ENCODE measurements around the gene FAM236C.
"Not testable (repeated sequence)": the region's sequence is repeated elsewhere in the genome, so short reads cannot be mapped to it uniquely, and the experiment has no call there.

Gene FAM236C

DNA sequence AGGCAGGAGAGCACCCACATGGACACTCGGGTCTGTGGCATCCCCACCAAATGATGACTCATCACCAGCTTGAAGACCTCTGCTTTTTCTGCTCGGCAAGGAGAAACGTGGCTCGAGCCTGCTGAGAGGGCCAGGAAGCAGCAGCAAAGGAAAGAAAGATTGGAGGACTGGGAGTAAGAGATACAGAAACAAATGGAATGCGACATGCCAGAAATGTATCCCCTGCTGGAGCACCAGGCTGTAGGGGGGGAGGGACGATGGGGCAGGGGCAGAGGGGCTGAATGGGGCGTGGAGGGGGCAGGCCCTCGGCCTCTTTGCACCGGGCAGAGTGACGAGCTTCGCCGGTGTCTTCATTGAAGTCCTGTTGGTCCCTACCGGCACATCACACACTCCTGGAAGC, at the start of gene FAM236C:
TSS of gene FAM236C (plus strand) at position 301 of the 400 bp plus-strand sequence. CDS start 100 bp downstream, outside the sequence.
- H3K9me3 ChIP-seq (ENCODE audit: control insufficient read depth, low read depth, low read length); H3K4me3 ChIP-seq (ENCODE audit: low read length); H3K9ac ChIP-seq (ENCODE audit: low read length); H3K36me3 ChIP-seq (ENCODE audit: control insufficient read depth, low read depth, low read length); H3K27ac ChIP-seq (ENCODE audit: low read length); H3K4me1 ChIP-seq (ENCODE audit: control insufficient read depth, low read depth, low read length); H3K27me3 ChIP-seq (ENCODE audit: control insufficient read depth, insufficient read depth, low read length): not testable (repeated sequence)

GRCh38 chrX:72882898-72883297, 29.5 kb upstream of the FAM236C start:
- not testable (repeated sequence) for H3K4me1 ChIP-seq (ENCODE audit: control insufficient read depth, low read depth, low read length); H3K36me3 ChIP-seq (ENCODE audit: control insufficient read depth, low read depth, low read length); H3K27ac ChIP-seq (ENCODE audit: low read length); H3K27me3 ChIP-seq (ENCODE audit: control insufficient read depth, insufficient read depth, low read length); H3K9ac ChIP-seq (ENCODE audit: low read length); H3K9me3 ChIP-seq (ENCODE audit: control insufficient read depth, low read depth, low read length); H3K4me3 ChIP-seq (ENCODE audit: low read length)

- not testable (repeated sequence) for H3K27ac ChIP-seq (ENCODE audit: low read length); H3K4me3 ChIP-seq (ENCODE audit: low read length); H3K27me3 ChIP-seq (ENCODE audit: control insufficient read depth, insufficient read depth, low read length); H3K9me3 ChIP-seq (ENCODE audit: control insufficient read depth, low read depth, low read length); H3K9ac ChIP-seq (ENCODE audit: low read length); H3K4me1 ChIP-seq (ENCODE audit: control insufficient read depth, low read depth, low read length); H3K36me3 ChIP-seq (ENCODE audit: control insufficient read depth, low read depth, low read length)
Observed at GRCh38 chrX:72889740-72890139, 22.7 kb upstream of the FAM236C start.

- not testable (repeated sequence) for H3K27ac ChIP-seq (ENCODE audit: low read length)
Observed at GRCh38 chrX:72916096-72916495, 3.7 kb downstream of the FAM236C start.

DNA sequence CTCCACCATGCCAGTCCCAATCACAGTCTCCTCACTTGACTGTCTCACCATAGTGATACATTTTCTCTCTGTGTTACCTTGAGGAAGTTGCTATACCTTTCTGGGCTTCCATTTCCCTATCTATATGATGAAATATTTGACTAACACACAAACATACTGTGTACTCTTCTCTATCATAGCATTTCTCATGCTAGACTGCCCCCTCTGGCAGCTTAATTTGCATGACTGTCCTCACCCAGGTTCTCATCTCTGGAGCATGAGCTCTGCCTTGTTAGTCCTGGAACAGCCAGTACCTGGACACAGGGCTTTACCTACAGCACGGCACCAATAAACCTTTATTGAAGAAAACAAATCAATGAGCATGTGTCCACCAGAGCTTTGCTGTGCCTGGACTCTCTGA, 19.9 kb downstream of the FAM236C start:
- H3K4me3 ChIP-seq (ENCODE audit: low read length); H3K27me3 ChIP-seq (ENCODE audit: control insufficient read depth, insufficient read depth, low read length); H3K36me3 ChIP-seq (ENCODE audit: control insufficient read depth, low read depth, low read length); H3K4me1 ChIP-seq (ENCODE audit: control insufficient read depth, low read depth, low read length); H3K9me3 ChIP-seq (ENCODE audit: control insufficient read depth, low read depth, low read length); H3K27ac ChIP-seq (ENCODE audit: low read length); H3K9ac ChIP-seq (ENCODE audit: low read length): not testable (repeated sequence)

More at GRCh38 chrX:72916096-72916495, 3.7 kb downstream of the FAM236C start:
- H3K9me3 ChIP-seq (ENCODE audit: control insufficient read depth, low read depth, low read length); H3K36me3 ChIP-seq (ENCODE audit: control insufficient read depth, low read depth, low read length); H3K4me1 ChIP-seq (ENCODE audit: control insufficient read depth, low read depth, low read length); H3K9ac ChIP-seq (ENCODE audit: low read length); H3K4me3 ChIP-seq (ENCODE audit: low read length); H3K27me3 ChIP-seq (ENCODE audit: control insufficient read depth, insufficient read depth, low read length): not testable (repeated sequence)

- not testable (repeated sequence) for H3K4me3 ChIP-seq (ENCODE audit: low read length); H3K27me3 ChIP-seq (ENCODE audit: control insufficient read depth, insufficient read depth, low read length); H3K9me3 ChIP-seq (ENCODE audit: control insufficient read depth, low read depth, low read length); H3K4me1 ChIP-seq (ENCODE audit: control insufficient read depth, low read depth, low read length); H3K27ac ChIP-seq (ENCODE audit: low read length); H3K36me3 ChIP-seq (ENCODE audit: control insufficient read depth, low read depth, low read length); H3K9ac ChIP-seq (ENCODE audit: low read length)
Observed at GRCh38 chrX:72936455-72936854, 24.0 kb downstream of the FAM236C start.

- H3K27ac ChIP-seq (ENCODE audit: low read length); H3K4me3 ChIP-seq (ENCODE audit: low read length); H3K4me1 ChIP-seq (ENCODE audit: control insufficient read depth, low read depth, low read length); H3K36me3 ChIP-seq (ENCODE audit: control insufficient read depth, low read depth, low read length); H3K9ac ChIP-seq (ENCODE audit: low read length); H3K9me3 ChIP-seq (ENCODE audit: control insufficient read depth, low read depth, low read length); H3K27me3 ChIP-seq (ENCODE audit: control insufficient read depth, insufficient read depth, low read length): not testable (repeated sequence)
Observed at GRCh38 chrX:72936882-72937455, 24.6 kb downstream of the FAM236C start.

- not testable (repeated sequence) for H3K27me3 ChIP-seq (ENCODE audit: control insufficient read depth, insufficient read depth, low read length); H3K9ac ChIP-seq (ENCODE audit: low read length); H3K9me3 ChIP-seq (ENCODE audit: control insufficient read depth, low read depth, low read length); H3K27ac ChIP-seq (ENCODE audit: low read length); H3K36me3 ChIP-seq (ENCODE audit: control insufficient read depth, low read depth, low read length); H3K4me1 ChIP-seq (ENCODE audit: control insufficient read depth, low read depth, low read length); H3K4me3 ChIP-seq (ENCODE audit: low read length)
Observed at GRCh38 chrX:72937906-72938305, 25.5 kb downstream of the FAM236C start, which contains the start of gene FAM236A. Gene FAM236A (plus strand): TSS chrX:72938206. CDS start chrX:72938263, 57 bp downstream.

DNA sequence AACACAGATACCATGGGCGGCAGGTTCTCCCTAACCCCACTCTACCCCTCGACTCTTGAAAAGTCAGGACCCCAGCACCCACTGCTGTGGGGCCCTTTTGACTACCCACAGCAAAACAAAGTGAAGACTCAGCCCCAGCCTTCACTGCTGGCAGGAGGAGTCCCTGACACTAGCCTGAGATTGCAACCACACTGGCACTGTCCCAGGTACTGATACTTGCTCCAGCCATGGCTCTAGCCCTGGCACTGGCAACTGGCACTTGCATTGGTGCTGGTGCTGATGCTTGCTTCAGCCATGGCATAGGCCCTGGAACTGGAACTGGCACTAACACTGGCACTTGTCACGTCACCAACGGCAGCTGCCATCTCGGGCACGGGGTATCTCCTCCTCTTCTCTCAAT, 29.9 kb downstream of the FAM236C start:
- not testable (repeated sequence) for H3K36me3 ChIP-seq (ENCODE audit: control insufficient read depth, low read depth, low read length); H3K27me3 ChIP-seq (ENCODE audit: control insufficient read depth, insufficient read depth, low read length); H3K4me1 ChIP-seq (ENCODE audit: control insufficient read depth, low read depth, low read length); H3K27ac ChIP-seq (ENCODE audit: low read length); H3K9ac ChIP-seq (ENCODE audit: low read length); H3K9me3 ChIP-seq (ENCODE audit: control insufficient read depth, low read depth, low read length); H3K4me3 ChIP-seq (ENCODE audit: low read length)

DNA sequence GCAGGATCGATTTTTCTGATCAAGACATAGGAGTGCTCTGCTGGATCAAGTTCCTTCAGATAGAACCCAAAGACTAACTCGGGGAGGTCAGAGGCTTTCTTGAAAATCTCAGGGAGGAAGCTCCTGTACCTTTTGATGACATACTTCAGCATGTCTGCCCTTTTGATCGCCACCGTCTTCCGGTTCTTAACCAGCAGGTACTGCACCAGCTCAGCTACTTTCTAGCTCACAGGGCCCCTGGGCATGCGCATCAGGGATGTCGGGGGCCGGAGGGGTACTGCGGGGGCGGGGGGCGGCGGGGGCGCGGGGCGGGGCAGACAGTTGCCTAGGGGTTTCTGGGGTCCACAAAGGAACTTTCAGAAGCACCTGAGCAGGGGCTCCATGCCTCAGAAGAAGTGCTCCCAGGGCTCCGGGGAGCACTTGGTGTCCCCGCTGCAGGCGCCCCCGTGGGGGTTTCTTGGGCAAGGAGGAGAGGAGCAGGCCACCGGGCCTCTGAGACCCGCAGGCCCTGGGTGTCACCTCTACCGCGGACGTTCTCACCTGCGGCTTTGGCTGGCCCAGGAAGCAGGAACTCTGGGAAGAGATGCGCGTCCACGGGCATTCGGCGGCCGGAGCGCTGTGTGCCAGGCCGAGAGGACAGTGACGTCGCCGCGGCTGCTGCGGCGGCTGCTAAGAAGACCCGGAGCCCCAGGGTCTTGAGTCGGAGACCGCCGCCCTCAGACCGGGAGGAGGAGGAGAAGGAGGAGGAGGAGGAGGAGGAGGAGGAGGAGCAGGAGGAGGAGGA, 30.8 kb downstream of the FAM236C start:
- H3K27me3 ChIP-seq (ENCODE audit: control insufficient read depth, insufficient read depth, low read length); H3K36me3 ChIP-seq (ENCODE audit: control insufficient read depth, low read depth, low read length); H3K27ac ChIP-seq (ENCODE audit: low read length); H3K4me3 ChIP-seq (ENCODE audit: low read length); H3K9me3 ChIP-seq (ENCODE audit: control insufficient read depth, low read depth, low read length); H3K4me1 ChIP-seq (ENCODE audit: control insufficient read depth, low read depth, low read length); H3K9ac ChIP-seq (ENCODE audit: low read length): not testable (repeated sequence)

- H3K9me3 ChIP-seq (ENCODE audit: control insufficient read depth, low read depth, low read length), result not testable (repeated sequence)
Observed at GRCh38 chrX:72943819-72944169, 31.4 kb downstream of the FAM236C start, which contains the start of gene DMRTC1. Gene DMRTC1 (minus strand): TSS chrX:72943837. CDS start chrX:72875694, 68,143 bp downstream.

DNA sequence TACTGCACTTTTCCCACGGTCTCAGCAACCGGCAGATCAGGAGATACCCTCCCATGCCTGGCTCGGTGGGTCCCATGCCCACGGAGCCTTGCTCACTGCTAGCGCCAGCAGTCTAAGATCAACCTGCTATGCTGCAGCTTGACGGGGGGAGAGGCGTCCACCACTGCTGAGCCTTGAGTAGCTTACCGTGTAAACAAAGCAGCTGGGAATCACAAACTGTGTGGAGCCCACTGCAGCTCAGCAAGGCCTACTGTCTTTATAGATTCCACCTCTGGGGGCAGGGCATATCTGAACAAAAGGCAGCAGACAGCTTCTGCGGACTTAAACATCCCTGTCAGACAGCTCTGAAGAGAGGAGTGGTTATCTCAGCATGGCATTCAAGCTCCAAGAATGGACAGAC, 47.6 kb downstream of the FAM236C start:
- not testable (repeated sequence) for H3K36me3 ChIP-seq (ENCODE audit: control insufficient read depth, low read depth, low read length); H3K9ac ChIP-seq (ENCODE audit: low read length); H3K27ac ChIP-seq (ENCODE audit: low read length); H3K27me3 ChIP-seq (ENCODE audit: control insufficient read depth, insufficient read depth, low read length); H3K4me3 ChIP-seq (ENCODE audit: low read length); H3K9me3 ChIP-seq (ENCODE audit: control insufficient read depth, low read depth, low read length); H3K4me1 ChIP-seq (ENCODE audit: control insufficient read depth, low read depth, low read length)

More at GRCh38 chrX:72943819-72944169, 31.4 kb downstream of the FAM236C start, which contains the start of gene DMRTC1:
- H3K27ac ChIP-seq (ENCODE audit: low read length); H3K4me1 ChIP-seq (ENCODE audit: control insufficient read depth, low read depth, low read length); H3K27me3 ChIP-seq (ENCODE audit: control insufficient read depth, insufficient read depth, low read length); H3K4me3 ChIP-seq (ENCODE audit: low read length); H3K36me3 ChIP-seq (ENCODE audit: control insufficient read depth, low read depth, low read length); H3K9ac ChIP-seq (ENCODE audit: low read length): not testable (repeated sequence)

All from iPS-18a (cell line).